A673 (cell line): ENCODE data around the gene OTOGL.

Experiments used
- EZH2 ChIP-seq: fragments of 200-600 bp; sonication (generic); IDR thresholded peaks from 2 replicates; pipeline ENCODE4 v1.6.1; 2017; ENCODE audit warnings: borderline replicate concordance, low read depth, mild to moderate bottlenecking, mixed read lengths, antibody characterized with exemption, low read length; ENCODE audit not compliant: poor library complexity, severe bottlenecking
- TF ChIP-seq, protein P1 (sequence below): fragments of 300-800, 200-600 bp; sonication (generic); conservative IDR thresholded peaks from 2 replicates; pipeline ENCODE4 v1.5.1; 2017; ENCODE audit warnings: low read depth, mild to moderate bottlenecking, antibody characterized with exemption, low read length, moderate library complexity, mixed read lengths

DNA sequence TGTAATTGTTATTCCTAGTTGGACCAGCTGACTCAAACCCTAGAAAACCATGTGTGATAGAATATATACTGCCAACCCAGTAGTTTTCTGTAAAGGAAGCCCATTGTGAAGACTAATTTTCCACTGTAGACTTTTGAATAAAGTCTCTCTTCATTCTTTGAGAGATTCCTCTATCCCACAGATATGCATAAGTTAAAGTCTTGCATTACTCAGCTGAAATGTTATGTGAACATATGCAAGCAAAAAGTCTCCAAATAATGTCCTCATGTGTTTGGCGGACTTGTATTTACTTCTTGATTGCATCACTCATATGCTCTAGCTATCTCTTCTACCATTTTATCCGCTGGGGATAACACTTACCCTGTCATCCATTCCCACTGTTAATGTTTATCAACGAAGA lies 35.1 kb upstream of the OTOGL start:
- TF ChIP-seq, protein P1, sequence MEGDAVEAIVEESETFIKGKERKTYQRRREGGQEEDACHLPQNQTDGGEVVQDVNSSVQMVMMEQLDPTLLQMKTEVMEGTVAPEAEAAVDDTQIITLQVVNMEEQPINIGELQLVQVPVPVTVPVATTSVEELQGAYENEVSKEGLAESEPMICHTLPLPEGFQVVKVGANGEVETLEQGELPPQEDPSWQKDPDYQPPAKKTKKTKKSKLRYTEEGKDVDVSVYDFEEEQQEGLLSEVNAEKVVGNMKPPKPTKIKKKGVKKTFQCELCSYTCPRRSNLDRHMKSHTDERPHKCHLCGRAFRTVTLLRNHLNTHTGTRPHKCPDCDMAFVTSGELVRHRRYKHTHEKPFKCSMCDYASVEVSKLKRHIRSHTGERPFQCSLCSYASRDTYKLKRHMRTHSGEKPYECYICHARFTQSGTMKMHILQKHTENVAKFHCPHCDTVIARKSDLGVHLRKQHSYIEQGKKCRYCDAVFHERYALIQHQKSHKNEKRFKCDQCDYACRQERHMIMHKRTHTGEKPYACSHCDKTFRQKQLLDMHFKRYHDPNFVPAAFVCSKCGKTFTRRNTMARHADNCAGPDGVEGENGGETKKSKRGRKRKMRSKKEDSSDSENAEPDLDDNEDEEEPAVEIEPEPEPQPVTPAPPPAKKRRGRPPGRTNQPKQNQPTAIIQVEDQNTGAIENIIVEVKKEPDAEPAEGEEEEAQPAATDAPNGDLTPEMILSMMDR = no peak
- no peak for TF ChIP-seq EZH2
